Heart left ventricle (tissue), 16 donors: Measurements from ENCODE around the gene MAN1B1. TPM values are rescaled to one million over a fixed set of nuclear protein-coding genes. Genes with fewer than 3 reads are reported as not detected.

Source experiments
- ATAC-seq, 4 donors: fragments of 200-7000 bp; cut with Tn5 transposase; one replicate each; pipeline ENCODE4 v1.9.1; 2020 to 2022; ENCODE audit warnings: moderate library complexity in 4 of 4, mild to moderate bottlenecking in 3 of 4, moderate number of reproducible peaks in 1 of 4
- DNase-seq, 5 donors: peaks; one replicate each; pipeline ENCODE4 v3.0.0-alpha.2; 2020
- H3K27ac ChIP-seq, 12 donors: fragments of 200-600 bp; sonication (generic) in 4 of 12; one replicate each; pipeline versions ENCODE4 v1.5.0 to v1.8.0; 2016 to 2022; ENCODE audit warnings: mild to moderate bottlenecking in 2 of 12
- H3K27me3 ChIP-seq, 9 donors: fragments of 200-600 bp; sonication (generic) in 2 of 9; one replicate each; pipeline versions ENCODE4 v1.5.1 to v1.8.0; 2016 to 2022; ENCODE audit warnings: mild to moderate bottlenecking in 3 of 9
- H3K36me3 ChIP-seq, 9 donors: fragments of 200-600 bp; sonication (generic) in 2 of 9; one replicate each; pipeline versions ENCODE4 v1.5.0 to v1.8.0; 2018 to 2022; ENCODE audit warnings: mild to moderate bottlenecking in 2 of 9
- H3K4me1 ChIP-seq, 12 donors: fragments of 200-600 bp; sonication (generic) in 4 of 12; one replicate each; pipeline versions ENCODE4 v1.5.0 to v1.8.0; 2016 to 2022; ENCODE audit warnings: mild to moderate bottlenecking in 3 of 12
- H3K4me3 ChIP-seq, 12 donors: fragments of 200-600 bp; sonication (generic) in 4 of 12; one replicate each; pipeline versions ENCODE4 v1.5.0 to v1.8.0; 2017 to 2022; ENCODE audit warnings: mild to moderate bottlenecking in 9 of 12, moderate library complexity in 4 of 12
- H3K9me3 ChIP-seq, 12 donors: fragments of 200-600 bp; sonication (generic) in 4 of 12; one replicate each; pipeline versions ENCODE4 v1.5.0 to v1.8.0; 2016 to 2022; ENCODE audit warnings: mild to moderate bottlenecking in 1 of 12
- CTCF ChIP-seq, 12 donors: fragments of 200-600 bp; sonication (generic) in 4 of 12; IDR thresholded peaks; one replicate each; pipeline versions ENCODE4 v1.5.0 to v1.8.0; 2018 to 2022; ENCODE audit warnings: antibody characterized with exemption in 12 of 12, mild to moderate bottlenecking in 5 of 12
- POLR2A ChIP-seq, 2 donors: fragments of 450-650 bp; IDR thresholded peaks; one replicate each; pipeline ENCODE4 v1.6.1; 2017; ENCODE audit warnings: antibody characterized with exemption in 2 of 2, mild to moderate bottlenecking in 2 of 2, moderate library complexity in 2 of 2
- WGBS, 4 donors: extraction: QIAGEN DNeasy Blood & Tissue Kit in 2 of 4; methylation state at CpG; one replicate each; pipeline versions ENCODE4 v1.1.5 to v1.1.7; 2013 to 2018; 5-methylcytosine and 5-hydroxymethylcytosine counted together
- intact Hi-C, 10 donors: fragments of 100-400 bp; cut with DNase I; formaldehyde crosslinking; loops; one replicate each; pipeline versions ENCODE4 v1.11.1 to v1.14.2; 2022
- polyA plus RNA-seq, 2 donors: library from polyadenylated mRNA; stranded (reverse); fragments of 200-250 nt; gene quantifications; one replicate each; pipeline ENCODE4 v1.2.3, GENCODE V29; 2013
- total RNA-seq, 9 donors: library from RNA; depleted of rRNA in 2 of 9; stranded (reverse); fragments of >200 nt in 2 of 9; fragmentation: NEBNext Ultra II Directional in 3 of 9; extraction: Animal tissue kit (Norgen Biotek cat#: 25700) in 3 of 9; gene quantifications; one replicate each; pipeline versions ENCODE4 v1.1.0 to v1.2.4, GENCODE V29; 2016 to 2023
- donor health status: ischemic (EF 13 %, LVEDD 7.1; RV severe dilation, severe dysfunction).
- donor health status: healthy with polysubstance abuse.
- donor health status: DM: no; HTN: yes; CAD: no.
- donor health status: DM: no; HTN: no; CAD: no.
- donor health status: ischemic (EF 25% LVEDD 6.9; RV normal size, moderate dysfunction).
- donor health status: ischemic (EF 25% LVEDD 5.7; RV mildly dilated, moderate dysfunction).
- donor health status: healthy.
- donor health status: DM: yes; HTN: yes; CAD: no.
- donor health status: ischemic (EF 35%, LVEDD 5.7; RV mildly dilated, moderate dysfunction).
- donor health status: nonischemic (EF 11% LVEDD 7.7; RV severe dilation, severe dysfunction).
- donor health status: DM: yes; HTN: yes; CAD: no.
- donor health status: PGD.
- donor health status: ischemic (EF 29% LVEDD 5.4; RV normal size, mild dysfunction).
- donor health status: nonischemic (EF 23%, LVEDD 6.1; RV moderate dilation, normal function).

The MAN1B1 gene
- total and polyA plus RNA-seq, 11 donors, result 17.6 to 40.6 (median 24.6) TPM

GRCh38 chr9:137096785-137097546 is 10.2 kb downstream of the MAN1B1 start:
- 92 to 95% (median 95%) methylated on average over 24 to 31 of the region's 31 CpGs for WGBS, 4 donors
- ATAC-seq (peak in 1 of 4 donors; percentile 9), DNase-seq (no peak)
- H3K36me3 ChIP-seq, result peaks cover 0 to 94% (median 80%) of the 10 kb centered on the region in 9 donors
- no peaks in the 10 kb centered on the region for H3K4me1 ChIP-seq
- H3K9me3 ChIP-seq, result no peaks in the 10 kb centered on the region
- intact Hi-C loops, result no loop called here
- no peak overlapping the region for H3K27ac ChIP-seq
- peak overlapping the region in 1 of 12 donors; percentile 33 for H3K4me3 ChIP-seq
- TF ChIP-seq POLR2A (IDR thresholded peaks at IDR 0.05), result no peak
- no peak for TF ChIP-seq CTCF (IDR thresholded peaks at IDR 0.05)
- no peaks in the 10 kb centered on the region for H3K27me3 ChIP-seq

- peak in 2 of 4 donors; percentile 7 to 9 for ATAC-seq
- intact Hi-C loops, result no loop called here
Measured at GRCh38 chr9:137097761-137098462, 11.1 kb downstream of the MAN1B1 start.

DNA sequence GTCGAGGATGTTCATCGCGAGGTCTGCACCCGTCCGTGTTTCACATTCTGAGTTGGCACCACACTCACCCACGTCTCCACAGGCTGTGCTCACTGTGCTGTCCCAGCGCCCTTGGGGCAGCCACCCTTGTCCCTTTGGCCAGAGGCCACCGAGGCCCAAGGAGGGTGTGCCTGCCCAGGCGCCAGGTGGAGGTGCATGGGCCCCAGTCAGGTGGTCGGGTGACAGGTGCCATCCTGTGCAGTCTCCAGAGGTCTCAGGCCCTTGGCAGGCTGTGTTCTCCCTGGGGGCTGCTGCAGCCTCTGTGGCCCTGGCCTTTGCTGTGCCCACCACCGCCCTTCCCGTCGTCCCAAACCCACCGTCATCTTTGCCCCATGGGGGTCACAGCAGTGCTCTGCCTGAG is 12.4 kb downstream of the MAN1B1 start:
- Histone ChIP-seq H3K27me3 (no peaks in the 10 kb centered on the region), H3K9me3 (no peaks in the 10 kb centered on the region), H3K27ac (no peak overlapping the region), H3K36me3 (peaks cover 0 to 90% (median 77%) of the 10 kb centered on the region in 9 donors), H3K4me1 (no peaks in the 10 kb centered on the region), H3K4me3 (no peak overlapping the region)
- ATAC-seq (peak in 3 of 4 donors; percentile 12 to 19 (median 16)), DNase-seq (no peak)
- TF ChIP-seq CTCF (IDR thresholded peaks at IDR 0.05) (no peak), POLR2A (IDR thresholded peaks at IDR 0.05) (no peak)
- WGBS, 4 donors, result 88 to 95% (median 93%) methylated on average over 13 to 14 of the region's 14 CpGs
- intact Hi-C loops, result no loop called here

More at GRCh38 chr9:137097761-137098462, 11.1 kb downstream of the MAN1B1 start:
- no peak for TF ChIP-seq CTCF (IDR thresholded peaks at IDR 0.05)
- TF ChIP-seq POLR2A (IDR thresholded peaks at IDR 0.05), result no peak
- no peaks in the 10 kb centered on the region for H3K9me3 ChIP-seq
- no peak overlapping the region for H3K27ac ChIP-seq
- H3K4me3 ChIP-seq, result no peak overlapping the region
- 85 to 90% (median 87%) methylated on average over 15 to 20 of the region's 20 CpGs for whole genome bisulfite sequencing, 4 donors
- H3K4me1 ChIP-seq, result no peaks in the 10 kb centered on the region
- H3K36me3 ChIP-seq, result peaks cover 0 to 90% (median 71%) of the 10 kb centered on the region in 9 donors
- DNase-seq, result no peak
- H3K27me3 ChIP-seq, result no peaks in the 10 kb centered on the region
